ENCODE data around the gene CPEB2. TPM values are rescaled to one million over a fixed set of nuclear protein-coding genes. Genes with fewer than 3 reads are reported as not detected.
"Not testable (repeated sequence)": the region's sequence is repeated elsewhere in the genome, so short reads cannot be mapped to it uniquely, and the experiment has no call there.

CPEB2 gene
- total and polyA plus RNA-seq, 3 experiments from 2014 or later: 0.84 to 9.3 (median 9.1) TPM

DNA sequence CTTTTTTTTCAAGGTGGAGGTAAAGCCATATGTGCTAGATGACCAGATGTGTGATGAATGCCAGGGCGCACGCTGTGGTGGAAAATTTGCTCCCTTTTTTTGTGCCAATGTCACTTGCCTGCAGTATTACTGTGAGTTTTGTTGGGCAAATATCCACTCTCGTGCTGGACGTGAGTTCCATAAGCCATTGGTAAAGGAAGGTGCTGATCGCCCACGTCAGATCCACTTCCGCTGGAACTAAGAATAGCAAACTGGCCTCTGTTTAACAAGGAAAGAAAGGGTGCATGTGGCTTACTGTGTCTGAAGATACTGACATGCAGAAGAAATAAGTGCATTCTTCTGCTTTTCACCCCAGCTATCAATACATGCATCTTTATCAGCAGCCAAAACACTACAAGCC, 63.9 kb downstream of the CPEB2 start:
- Histone ChIP-seq H3K27me3 (ENCODE audit: insufficient read depth, low read length, poor library complexity, severe bottlenecking) (no peaks in the 10 kb centered on the region), H3K36me3 (ENCODE audit: insufficient read depth, low read length) (peaks cover 5% of the 10 kb centered on the region), H3K4me3 (ENCODE audit: low read length) (no peak overlapping the region), H3K27ac (ENCODE audit: low read depth, low read length) (no peak overlapping the region), H3K9me3 (ENCODE audit: low read length) (no peaks in the 10 kb centered on the region), H3K4me1 (ENCODE audit: insufficient read depth, low read length) (no peaks in the 10 kb centered on the region)
- Mint-ChIP-seq H3K4me1 (no peaks in the 10 kb centered on the region), H3K9me3 (no peaks in the 10 kb centered on the region), H3K27me3 (no peaks in the 10 kb centered on the region), H3K4me3 (no peak overlapping the region), H3K36me3 (peaks cover 12 to 49% (median 18%) of the 10 kb centered on the region in 3 donors), H3K27ac (peak overlapping the region in 1 of 8 donors; percentile 21)
- ChIA-PET POLR2A (no interaction called here), CTCF (no interaction called here)
- no peak for DNase-seq

DNA sequence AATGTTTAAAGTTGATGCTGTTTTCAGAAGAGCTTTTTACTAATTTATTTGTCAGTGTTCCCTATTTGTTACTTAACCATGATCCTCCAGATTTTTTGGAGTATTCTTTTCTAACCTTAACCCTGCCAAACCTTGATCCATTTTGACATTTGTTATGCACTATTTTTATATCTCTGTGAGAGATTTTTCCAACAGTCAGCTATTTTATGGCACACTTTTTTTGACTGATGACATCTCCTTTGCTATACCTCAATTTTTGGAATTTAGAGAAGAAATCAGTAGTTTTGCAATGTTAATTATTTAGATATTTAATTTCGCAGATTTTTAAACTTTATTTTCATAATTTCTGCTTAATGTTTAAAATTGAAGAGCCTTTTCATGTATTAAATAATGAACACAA, 66.0 kb downstream of the CPEB2 start:
- no peaks in the 10 kb centered on the region for H3K27me3 ChIP-seq (ENCODE audit: insufficient read depth, low read length, poor library complexity, severe bottlenecking)
- ChIA-PET CTCF (no interaction called here), POLR2A (no interaction called here)
- Mint-ChIP-seq H3K9me3 (peaks cover 0 to 7% (median 2%) of the 10 kb centered on the region in 5 donors), H3K27ac (peak overlapping the region in 3 of 8 donors; percentile 31 to 58 (median 54)), H3K4me1 (no peaks in the 10 kb centered on the region), H3K4me3 (no peak overlapping the region), H3K27me3 (no peaks in the 10 kb centered on the region), H3K36me3 (peaks cover 12 to 41% (median 20%) of the 10 kb centered on the region in 3 donors)
- no peak overlapping the region for H3K27ac ChIP-seq (ENCODE audit: low read depth, low read length)
- H3K9me3 ChIP-seq (ENCODE audit: low read length): no peaks in the 10 kb centered on the region
- no peaks in the 10 kb centered on the region for H3K4me1 ChIP-seq (ENCODE audit: insufficient read depth, low read length)
- H3K36me3 ChIP-seq (ENCODE audit: insufficient read depth, low read length): peaks cover 5% of the 10 kb centered on the region
- H3K4me3 ChIP-seq (ENCODE audit: low read length): no peak overlapping the region
- no peak for DNase-seq

DNA sequence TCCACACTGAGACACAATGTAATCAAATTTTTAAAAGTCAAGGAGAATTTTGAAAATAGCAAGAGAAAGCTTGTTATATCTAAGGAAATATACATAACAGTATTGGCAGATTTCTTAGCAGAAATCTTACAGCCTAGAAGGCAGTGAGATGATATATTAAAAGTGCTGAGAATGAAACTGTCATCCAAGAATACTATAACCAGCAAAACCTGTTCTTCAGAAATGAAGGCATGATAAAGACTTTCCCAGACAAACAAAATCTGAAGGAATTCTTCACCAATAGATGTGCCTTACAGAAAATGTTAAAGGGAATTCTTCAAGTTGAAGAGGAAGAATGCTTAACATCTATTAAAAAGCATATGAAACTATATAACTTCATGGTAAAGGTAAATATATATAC, 73.6 kb downstream of the CPEB2 start:
- POLR2A ChIA-PET: no interaction called here
- peaks cover 16% of the 10 kb centered on the region for H3K9me3 ChIP-seq (ENCODE audit: low read length)
- no peaks in the 10 kb centered on the region for H3K27me3 ChIP-seq (ENCODE audit: insufficient read depth, low read length, poor library complexity, severe bottlenecking)
- DNase-seq: no peak
- no peaks in the 10 kb centered on the region for H3K4me1 ChIP-seq (ENCODE audit: insufficient read depth, low read length)
- Mint-ChIP-seq H3K4me3 (no peak overlapping the region), H3K4me1 (no peaks in the 10 kb centered on the region), H3K27me3 (peaks cover 0 to 3% of the 10 kb centered on the region in 2 donors), H3K9me3 (peaks cover 11 to 33% (median 22%) of the 10 kb centered on the region in 5 donors), H3K36me3 (peaks cover 1 to 16% (median 6%) of the 10 kb centered on the region in 3 donors), H3K27ac (no peak overlapping the region)
- no peak overlapping the region for H3K27ac ChIP-seq (ENCODE audit: low read depth, low read length)
- CTCF ChIA-PET: no interaction called here
- no peak overlapping the region for H3K4me3 ChIP-seq (ENCODE audit: low read length)
- H3K36me3 ChIP-seq (ENCODE audit: insufficient read depth, low read length): no peaks in the 10 kb centered on the region

DNA sequence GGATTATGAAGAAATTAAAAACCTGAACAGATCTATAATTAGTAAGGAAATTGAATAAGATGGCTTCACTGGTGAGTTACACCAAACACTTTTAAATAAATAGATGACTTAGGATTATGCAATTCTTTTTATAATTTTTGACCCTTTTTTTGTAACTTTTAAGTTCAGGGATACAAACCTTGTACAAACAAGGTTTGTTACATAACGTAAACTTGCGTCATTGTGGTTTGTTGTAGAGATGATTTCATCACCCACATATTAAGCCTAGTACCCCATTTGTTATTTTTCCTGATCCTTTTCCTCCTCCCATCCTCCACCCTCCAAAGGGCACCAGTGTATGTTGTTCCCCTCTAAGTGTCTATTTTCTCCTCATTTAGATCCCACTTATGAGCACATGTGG, 75.7 kb downstream of the CPEB2 start:
- Histone ChIP-seq H3K9me3 (ENCODE audit: low read length) (peaks cover 16% of the 10 kb centered on the region), H3K27ac (ENCODE audit: low read depth, low read length) (no peak overlapping the region)
- H3K27me3 Mint-ChIP-seq: peaks cover 0 to 3% of the 10 kb centered on the region in 2 donors

DNA sequence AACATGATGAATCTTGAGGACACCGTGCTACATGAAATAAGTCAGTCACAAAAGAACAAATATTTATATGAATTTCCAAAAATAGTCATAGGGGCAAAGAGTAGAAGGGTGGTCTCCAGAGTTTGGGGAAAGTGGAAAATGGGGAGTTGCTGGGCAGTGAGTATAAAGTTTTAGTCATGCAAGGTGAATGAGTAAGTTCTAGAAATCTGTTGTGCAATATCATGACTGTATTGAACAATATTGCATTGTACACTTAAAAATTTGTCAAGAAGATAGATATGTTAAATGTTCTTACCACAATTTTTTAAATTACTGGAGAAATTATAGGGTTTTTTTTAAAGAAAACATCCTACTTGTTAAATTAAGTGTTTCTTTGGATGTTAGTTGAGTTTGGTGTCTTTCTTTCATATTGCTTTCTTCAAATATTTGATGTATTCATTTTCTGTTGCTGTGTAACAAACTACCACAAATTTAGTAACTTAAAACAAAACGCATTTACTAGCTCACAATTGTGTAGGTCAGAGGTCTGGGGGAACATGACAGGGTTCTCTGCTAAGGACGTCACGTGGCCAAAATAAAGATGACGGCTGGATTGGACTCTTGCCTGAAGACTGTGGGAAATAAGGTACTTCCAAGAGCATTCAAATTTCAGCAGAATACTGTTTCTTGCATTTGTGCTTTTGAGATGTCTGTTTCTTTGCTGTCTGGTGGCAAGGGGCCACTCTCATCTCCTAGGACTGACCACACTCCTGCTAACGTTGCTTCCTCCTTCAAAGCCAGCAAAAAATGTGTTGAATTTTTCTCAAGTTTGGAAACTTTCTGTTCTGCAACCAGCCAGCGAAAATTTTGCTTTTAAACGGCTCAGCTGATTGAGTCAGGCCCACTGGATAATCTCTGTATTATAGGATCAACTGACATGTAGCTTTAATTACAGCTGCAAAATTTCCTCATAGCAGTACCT, 76.7 kb downstream of the CPEB2 start:
- Mint-ChIP-seq H3K36me3 (peaks cover 0 to 7% (median 0%) of the 10 kb centered on the region in 3 donors), H3K4me1 (no peaks in the 10 kb centered on the region), H3K27ac (no peak overlapping the region), H3K4me3 (no peak overlapping the region), H3K27me3 (peaks cover 0 to 5% of the 10 kb centered on the region in 2 donors), H3K9me3 (peaks cover 12 to 24% (median 15%) of the 10 kb centered on the region in 5 donors)
- H3K27ac ChIP-seq (ENCODE audit: low read depth, low read length): no peak overlapping the region
- ChIA-PET POLR2A (no interaction called here), CTCF (no interaction called here)
- peaks cover 16% of the 10 kb centered on the region for H3K9me3 ChIP-seq (ENCODE audit: low read length)
- H3K36me3 ChIP-seq (ENCODE audit: insufficient read depth, low read length): no peaks in the 10 kb centered on the region
- H3K4me3 ChIP-seq (ENCODE audit: low read length): no peak overlapping the region
- H3K27me3 ChIP-seq (ENCODE audit: insufficient read depth, low read length, poor library complexity, severe bottlenecking): no peaks in the 10 kb centered on the region
- DNase-seq: no peak
- H3K4me1 ChIP-seq (ENCODE audit: insufficient read depth, low read length): no peaks in the 10 kb centered on the region

More for the DNA sequence above, 75.7 kb downstream of the CPEB2 start:
- ChIA-PET CTCF (no interaction called here), POLR2A (no interaction called here)
- H3K36me3 Mint-ChIP-seq: peaks cover 0 to 7% (median 4%) of the 10 kb centered on the region in 3 donors
- no peak overlapping the region for H3K27ac Mint-ChIP-seq
- H3K4me1 Mint-ChIP-seq: no peaks in the 10 kb centered on the region
- Histone ChIP-seq H3K4me1 (ENCODE audit: insufficient read depth, low read length) (no peaks in the 10 kb centered on the region), H3K4me3 (ENCODE audit: low read length) (no peak overlapping the region), H3K36me3 (ENCODE audit: insufficient read depth, low read length) (no peaks in the 10 kb centered on the region), H3K27me3 (ENCODE audit: insufficient read depth, low read length, poor library complexity, severe bottlenecking) (no peaks in the 10 kb centered on the region)
- H3K4me3 Mint-ChIP-seq: no peak overlapping the region
- peaks cover 10 to 30% (median 17%) of the 10 kb centered on the region in 5 donors for H3K9me3 Mint-ChIP-seq
- no peak for DNase-seq

DNA sequence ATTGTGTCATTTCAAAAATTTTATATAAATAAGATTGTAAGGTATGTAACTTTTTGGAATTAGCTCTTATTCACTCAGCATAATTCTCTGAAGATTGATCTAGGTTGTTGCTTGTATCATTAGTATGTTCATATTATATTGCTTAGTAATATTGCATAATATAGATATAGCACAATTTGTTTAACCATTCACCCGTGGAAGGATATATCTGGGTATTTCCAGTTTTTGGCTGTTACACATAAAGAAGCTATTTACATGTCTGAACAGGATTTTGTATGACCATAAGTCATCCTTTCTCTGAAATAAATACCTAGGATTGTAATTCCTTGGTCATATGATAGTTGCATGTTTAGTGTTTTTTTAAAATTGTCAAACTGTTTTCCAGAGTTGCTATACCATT, 82.5 kb downstream of the CPEB2 start:
- peaks cover 0 to 3% (median 0%) of the 10 kb centered on the region in 3 donors for H3K36me3 Mint-ChIP-seq
- no peaks in the 10 kb centered on the region for H3K4me1 ChIP-seq (ENCODE audit: insufficient read depth, low read length)
- peaks cover 0 to 5% (median 0%) of the 10 kb centered on the region in 5 donors for H3K9me3 Mint-ChIP-seq
- no peak overlapping the region for H3K27ac Mint-ChIP-seq
- H3K27me3 ChIP-seq (ENCODE audit: insufficient read depth, low read length, poor library complexity, severe bottlenecking): no peaks in the 10 kb centered on the region
- ChIA-PET POLR2A (no interaction called here), CTCF (no interaction called here)
- H3K4me3 ChIP-seq (ENCODE audit: low read length): no peak overlapping the region
- no peaks in the 10 kb centered on the region for H3K4me1 Mint-ChIP-seq
- no peaks in the 10 kb centered on the region for H3K9me3 ChIP-seq (ENCODE audit: low read length)
- H3K36me3 ChIP-seq (ENCODE audit: insufficient read depth, low read length): no peaks in the 10 kb centered on the region
- H3K27me3 Mint-ChIP-seq: peaks cover 8 to 16% of the 10 kb centered on the region in 2 donors
- no peak for DNase-seq
- H3K4me3 Mint-ChIP-seq: no peak overlapping the region
- H3K27ac ChIP-seq (ENCODE audit: low read depth, low read length): no peak overlapping the region

DNA sequence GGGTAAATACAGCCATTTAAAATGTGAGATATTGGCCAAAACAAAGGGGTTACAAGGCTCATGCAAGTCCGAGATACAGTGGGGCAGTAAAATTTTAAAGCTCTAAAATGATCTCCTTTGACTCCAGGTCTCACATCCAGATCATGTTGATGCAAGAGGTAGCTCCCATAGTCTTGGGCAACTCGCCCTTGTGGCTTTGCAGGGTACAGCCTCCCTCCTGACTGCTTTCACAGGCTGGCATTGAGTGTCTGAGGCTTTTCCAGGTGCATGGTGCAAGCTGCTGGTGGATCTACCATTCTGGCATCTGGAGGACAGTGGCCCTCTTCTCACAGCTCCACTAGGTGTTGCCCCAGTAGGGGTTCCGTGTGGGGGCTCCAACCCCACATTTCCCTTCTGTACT, 83.5 kb downstream of the CPEB2 start:
- H3K4me3 Mint-ChIP-seq; H3K27ac ChIP-seq (ENCODE audit: low read depth, low read length); H3K4me1 ChIP-seq (ENCODE audit: insufficient read depth, low read length); H3K27me3 ChIP-seq (ENCODE audit: insufficient read depth, low read length, poor library complexity, severe bottlenecking); H3K27ac Mint-ChIP-seq; H3K36me3 ChIP-seq (ENCODE audit: insufficient read depth, low read length); H3K9me3 ChIP-seq (ENCODE audit: low read length); POLR2A ChIA-PET; H3K9me3 Mint-ChIP-seq; H3K36me3 Mint-ChIP-seq; H3K4me3 ChIP-seq (ENCODE audit: low read length); H3K4me1 Mint-ChIP-seq; DNase-seq; CTCF ChIA-PET: not testable (repeated sequence)
- H3K27me3 Mint-ChIP-seq: peaks cover 10 to 20% of the 10 kb centered on the region in 2 donors

DNA sequence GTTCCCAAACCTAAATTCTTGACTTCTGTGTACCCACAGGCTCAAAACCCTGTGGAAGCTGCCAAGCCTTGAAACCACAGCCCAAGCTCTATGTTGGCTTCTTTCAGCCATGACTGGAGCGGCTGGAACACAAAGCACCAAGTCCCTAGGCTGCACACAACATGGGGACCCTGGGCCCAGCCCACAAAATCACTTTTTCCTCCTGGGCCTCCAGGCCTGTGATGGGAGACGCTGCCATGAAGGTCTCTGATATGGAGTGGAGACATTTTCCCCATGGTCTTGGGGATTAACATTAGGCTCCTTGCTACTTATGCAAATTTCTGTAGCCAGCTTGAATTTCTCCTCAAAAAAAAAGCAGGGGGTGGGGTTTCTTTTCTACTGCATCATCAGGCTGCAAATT, 84.0 kb downstream of the CPEB2 start:
- H3K27me3 Mint-ChIP-seq: peaks cover 15 to 21% of the 10 kb centered on the region in 2 donors
- H3K36me3 Mint-ChIP-seq; POLR2A ChIA-PET; H3K27me3 ChIP-seq (ENCODE audit: insufficient read depth, low read length, poor library complexity, severe bottlenecking); H3K9me3 ChIP-seq (ENCODE audit: low read length); H3K36me3 ChIP-seq (ENCODE audit: insufficient read depth, low read length); H3K27ac Mint-ChIP-seq; H3K4me3 ChIP-seq (ENCODE audit: low read length); H3K4me1 Mint-ChIP-seq; DNase-seq; H3K4me3 Mint-ChIP-seq; H3K9me3 Mint-ChIP-seq; CTCF ChIA-PET; H3K4me1 ChIP-seq (ENCODE audit: insufficient read depth, low read length); H3K27ac ChIP-seq (ENCODE audit: low read depth, low read length): not testable (repeated sequence)
